Measurements from ENCODE around the gene LDB2.

GRCh38 chr4:16807355-16807754 lies 91.1 kb downstream of the LDB2 start:
- TF ChIP-seq EZH2 (IDR thresholded peaks at IDR 0.05) (no peak), POLR2AphosphoS5 (IDR thresholded peaks at IDR 0.05; ENCODE audit: borderline replicate concordance, low read depth, low read length) (no peak)
